CD4-positive, CD25-positive, alpha-beta regulatory T cell (primary cell): Measurements from ENCODE around the gene PHF12. TPM values are rescaled to one million over a fixed set of nuclear protein-coding genes. Genes with fewer than 3 reads are reported as not detected.

ENCODE experiments used
- ATAC-seq, 2 donors: fragments of 150-1000 bp; cut with Tn5 transposase; one replicate each; pipeline ENCODE4 v1.10.0; 2021; ENCODE audit warnings: low read depth in 2 of 2, moderate number of reproducible peaks in 2 of 2, moderate library complexity in 1 of 2
- DNase-seq, 3 donors: peaks; one replicate each; pipeline versions ENCODE4 v3.0.0 to v3.0.0-alpha.2; 2012 to 2022; ENCODE audit warnings: mixed read lengths in 1 of 3
- H3K27ac ChIP-seq: one replicate; pipeline ENCODE4 v1.7.0; 2013; ENCODE audit warnings: mild to moderate bottlenecking, low read length; ENCODE audit not compliant: insufficient read depth, poor library complexity, severe bottlenecking
- H3K27me3 ChIP-seq: one replicate; pipeline ENCODE4 v1.7.0; 2013; ENCODE audit warnings: low read length; ENCODE audit not compliant: control insufficient read depth, insufficient read depth
- H3K36me3 ChIP-seq: one replicate; pipeline ENCODE4 v1.7.0; 2013; ENCODE audit warnings: mild to moderate bottlenecking, low read length, moderate library complexity; ENCODE audit not compliant: control insufficient read depth, insufficient read depth
- H3K4me1 ChIP-seq: 2 replicates; pipeline ENCODE4 v1.7.0; 2013; ENCODE audit warnings: mild to moderate bottlenecking, low read length; ENCODE audit not compliant: insufficient read depth, control insufficient read depth, poor library complexity, severe bottlenecking
- H3K4me3 ChIP-seq: one replicate; pipeline ENCODE4 v1.7.0; 2013; ENCODE audit warnings: low read depth, mild to moderate bottlenecking, low read length, moderate library complexity
- H3K9me3 ChIP-seq, 2 experiments: 1 replicate in 1 of 2; 2 replicates in 1 of 2; pipeline ENCODE4 v1.7.0; 2013; ENCODE audit warnings: low read length in 2 of 2, mild to moderate bottlenecking in 1 of 2, moderate library complexity in 1 of 2; ENCODE audit not compliant: control insufficient read depth in 2 of 2
- H3K27ac Mint-ChIP-seq, 3 donors: one replicate each; pipeline ENCODE4 v1.8.0; 2020 to 2022; ENCODE audit warnings: mild to moderate bottlenecking in 3 of 3, mixed read lengths in 3 of 3, moderate library complexity in 2 of 3
- H3K27me3 Mint-ChIP-seq: one replicate; pipeline ENCODE4 v1.8.0; 2022; ENCODE audit warnings: mild to moderate bottlenecking, mixed read lengths
- H3K36me3 Mint-ChIP-seq: one replicate; pipeline ENCODE4 v1.8.0; 2020; ENCODE audit warnings: mixed read lengths
- H3K4me1 Mint-ChIP-seq, 4 donors: one replicate each; pipeline ENCODE4 v1.8.0; 2020 to 2022; ENCODE audit warnings: mixed read lengths in 4 of 4, mild to moderate bottlenecking in 1 of 4
- H3K4me3 Mint-ChIP-seq, 4 donors: one replicate each; pipeline ENCODE4 v1.8.0; 2020 to 2022; ENCODE audit warnings: mild to moderate bottlenecking in 4 of 4, mixed read lengths in 4 of 4, moderate library complexity in 3 of 4
- H3K9me3 Mint-ChIP-seq, 7 donors: one replicate each; pipeline ENCODE4 v1.8.0; 2020 to 2022; ENCODE audit warnings: mixed read lengths in 7 of 7, mild to moderate bottlenecking in 3 of 7, moderate library complexity in 2 of 7
- polyA plus RNA-seq, 4 donors: library from polyadenylated mRNA; unstranded; fragments of 300-500 nt; fragmentation: Illumina TruSeq; gene quantifications; one replicate each; pipeline ENCODE4 v1.2.3, GENCODE V29; 2021
- total RNA-seq: library from RNA; stranded (reverse); gene quantifications from one replicate; pipeline ENCODE4 v1.2.3, GENCODE V29; 2022

Gene PHF12
- total and polyA plus RNA-seq, 5 donors from 2014 or later = 5.4 to 200 (median 6.2) TPM

DNA sequence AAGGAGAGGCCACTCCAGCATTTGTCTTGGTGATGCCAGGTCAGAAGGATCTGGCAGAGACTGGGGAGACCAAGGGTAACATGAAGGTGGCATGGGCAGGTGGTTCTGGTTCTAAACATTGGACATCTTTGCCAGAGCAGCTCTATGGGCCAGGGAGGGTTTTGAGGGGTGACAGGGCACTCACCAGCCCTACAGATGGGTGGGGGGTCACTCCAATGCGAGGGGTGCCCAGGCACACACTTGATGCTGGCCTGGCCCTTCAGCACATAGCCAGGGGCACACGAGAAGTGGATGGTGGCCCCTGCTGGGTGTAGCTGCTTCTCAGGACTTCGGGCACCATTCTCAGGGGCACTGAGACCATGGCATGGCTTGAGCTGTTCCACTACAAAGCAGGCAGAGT, 5.5 kb upstream of the PHF12 start:
- no peak overlapping the region for H3K4me3 ChIP-seq
- peaks cover 16% of the 10 kb centered on the region for H3K4me1 ChIP-seq
- no peaks in the 10 kb centered on the region for H3K9me3 ChIP-seq
- Mint-ChIP-seq H3K27me3 (no peaks in the 10 kb centered on the region), H3K4me3 (no peak overlapping the region), H3K36me3 (no peaks in the 10 kb centered on the region), H3K9me3 (no peaks in the 10 kb centered on the region), H3K27ac (peak overlapping the region in 1 of 3 donors; percentile 35), H3K4me1 (peaks cover 0 to 5% (median 2%) of the 10 kb centered on the region in 4 donors)
- no peak overlapping the region for H3K27ac ChIP-seq
- no peak for ATAC-seq
- no peak for DNase-seq
- H3K27me3 ChIP-seq = no peaks in the 10 kb centered on the region
- H3K36me3 ChIP-seq = no peaks in the 10 kb centered on the region

DNA sequence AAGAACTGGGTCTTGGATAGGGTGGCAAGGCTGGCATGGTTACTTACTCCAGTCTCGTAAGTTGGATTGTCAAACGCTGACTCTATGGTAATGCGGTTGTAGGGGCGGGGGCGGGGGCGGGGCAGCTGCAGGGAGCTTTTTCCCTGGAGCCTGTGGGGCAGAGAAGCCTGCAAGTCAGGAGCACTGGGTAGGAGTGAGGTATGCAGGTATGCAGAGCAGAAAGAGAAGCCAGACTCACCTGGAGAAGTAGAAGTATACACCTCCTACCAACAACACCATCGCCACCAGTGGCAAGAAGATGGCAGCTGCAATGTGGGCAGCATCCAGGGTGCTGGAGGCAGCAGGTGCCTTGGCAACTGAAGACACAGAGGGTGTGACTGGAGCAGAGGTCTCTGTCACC, 4.8 kb upstream of the PHF12 start:
- Mint-ChIP-seq H3K36me3 (no peaks in the 10 kb centered on the region), H3K27me3 (no peaks in the 10 kb centered on the region), H3K9me3 (no peaks in the 10 kb centered on the region), H3K4me1 (peaks cover 0 to 5% (median 2%) of the 10 kb centered on the region in 4 donors), H3K4me3 (no peak overlapping the region), H3K27ac (no peak overlapping the region)
- Histone ChIP-seq H3K9me3 (no peaks in the 10 kb centered on the region), H3K27ac (no peak overlapping the region), H3K4me1 (peaks cover 18% of the 10 kb centered on the region), H3K36me3 (no peaks in the 10 kb centered on the region), H3K27me3 (no peaks in the 10 kb centered on the region), H3K4me3 (no peak overlapping the region)
- DNase-seq (no peak), ATAC-seq (no peak)

- ATAC-seq = no peak
- Histone ChIP-seq H3K9me3 (no peaks in the 10 kb centered on the region), H3K36me3 (no peaks in the 10 kb centered on the region), H3K27me3 (no peaks in the 10 kb centered on the region), H3K4me3 (no peak overlapping the region), H3K27ac (no peak overlapping the region), H3K4me1 (peaks cover 18% of the 10 kb centered on the region)
- Mint-ChIP-seq H3K27ac (no peak overlapping the region), H3K4me3 (no peak overlapping the region), H3K9me3 (no peaks in the 10 kb centered on the region), H3K4me1 (peaks cover 0 to 5% (median 2%) of the 10 kb centered on the region in 4 donors), H3K36me3 (no peaks in the 10 kb centered on the region), H3K27me3 (no peaks in the 10 kb centered on the region)
- no peak for DNase-seq
Measured at GRCh38 chr17:28955408-28955807, 4.1 kb upstream of the PHF12 start.

GRCh38 chr17:28954886-28955285, 3.6 kb upstream of the PHF12 start:
- no peaks in the 10 kb centered on the region for H3K9me3 ChIP-seq
- no peak overlapping the region for H3K4me3 ChIP-seq
- H3K4me1 ChIP-seq = peaks cover 18% of the 10 kb centered on the region
- DNase-seq (no peak), ATAC-seq (no peak)
- no peak overlapping the region for H3K27ac ChIP-seq
- Mint-ChIP-seq H3K4me1 (peaks cover 0 to 5% (median 2%) of the 10 kb centered on the region in 4 donors), H3K36me3 (no peaks in the 10 kb centered on the region), H3K9me3 (no peaks in the 10 kb centered on the region), H3K27ac (peak overlapping the region in 1 of 3 donors; percentile 20), H3K4me3 (no peak overlapping the region), H3K27me3 (no peaks in the 10 kb centered on the region)
- no peaks in the 10 kb centered on the region for H3K27me3 ChIP-seq
- no peaks in the 10 kb centered on the region for H3K36me3 ChIP-seq

GRCh38 chr17:28953444-28954118, 2.3 kb upstream of the PHF12 start:
- H3K4me3 ChIP-seq = no peak overlapping the region
- H3K9me3 Mint-ChIP-seq = no peaks in the 10 kb centered on the region
- H3K36me3 ChIP-seq = no peaks in the 10 kb centered on the region
- H3K4me3 Mint-ChIP-seq = peak overlapping the region in 2 of 4 donors; percentile 43 to 59
- H3K27ac ChIP-seq = peak overlapping the region; percentile 95
- H3K9me3 ChIP-seq = no peaks in the 10 kb centered on the region
- H3K27ac Mint-ChIP-seq = peak overlapping the region in 1 of 3 donors; percentile 48
- peaks cover 23% of the 10 kb centered on the region for H3K4me1 ChIP-seq
- H3K27me3 ChIP-seq = no peaks in the 10 kb centered on the region
- no peaks in the 10 kb centered on the region for H3K27me3 Mint-ChIP-seq
- no peaks in the 10 kb centered on the region for H3K36me3 Mint-ChIP-seq
- no peak for ATAC-seq
- peak; percentile 31 to 60 (median 41) for DNase-seq
- H3K4me1 Mint-ChIP-seq = peaks cover 0 to 6% (median 4%) of the 10 kb centered on the region in 4 donors

DNA sequence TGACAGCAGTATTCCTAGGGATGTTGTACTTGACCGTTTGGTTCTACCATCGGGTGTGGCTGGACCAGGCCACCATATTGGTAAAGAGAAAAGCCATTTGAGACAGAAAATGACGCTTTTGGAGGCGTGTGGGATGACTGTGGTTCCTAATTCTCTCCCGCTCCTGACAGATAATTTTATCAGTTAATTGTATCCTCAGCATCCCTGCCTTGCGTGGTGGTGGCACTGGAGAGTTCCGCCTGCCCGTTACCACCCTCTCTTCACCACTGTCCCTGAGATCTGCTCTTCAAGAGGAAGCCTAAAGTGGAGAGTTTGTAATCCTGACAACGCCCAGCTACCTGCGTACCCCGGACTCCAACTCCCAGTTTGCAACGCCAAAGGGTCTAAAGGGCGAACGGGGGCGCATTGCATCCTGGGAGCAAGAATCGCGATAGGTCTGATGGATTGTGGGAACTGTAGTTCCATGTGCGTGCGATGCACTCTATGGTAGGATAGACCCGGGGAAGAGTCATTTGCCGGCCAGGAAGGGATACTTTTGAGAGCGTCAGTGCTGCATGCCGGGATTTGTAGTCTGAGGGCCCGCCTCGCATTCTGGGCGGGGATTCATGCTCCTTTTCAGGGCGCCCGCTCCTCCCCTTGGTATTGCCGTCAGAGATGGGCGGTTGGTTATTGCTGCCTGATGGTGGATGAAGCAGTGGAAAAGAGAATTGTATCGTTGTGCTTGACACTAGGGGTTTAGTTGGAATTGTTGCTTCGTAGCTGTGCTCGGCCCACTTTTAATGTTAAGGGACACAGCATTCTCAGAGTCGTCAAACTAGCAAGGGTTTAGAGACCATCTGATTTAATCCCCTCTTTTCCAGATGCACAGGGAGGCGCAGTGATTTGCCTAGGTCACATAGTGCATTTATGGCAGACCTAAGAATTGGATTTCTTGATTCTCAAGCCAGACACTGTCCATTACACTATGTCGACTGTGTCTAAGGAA, 965 bp upstream of the PHF12 start:
- Mint-ChIP-seq H3K36me3 (peaks cover 6% of the 10 kb centered on the region), H3K27me3 (no peaks in the 10 kb centered on the region), H3K27ac (no peak overlapping the region), H3K4me1 (peaks cover 3 to 19% (median 15%) of the 10 kb centered on the region in 4 donors), H3K9me3 (no peaks in the 10 kb centered on the region), H3K4me3 (no peak overlapping the region)
- no peaks in the 10 kb centered on the region for H3K36me3 ChIP-seq
- ATAC-seq (peak; percentile 79 to 84), DNase-seq (peak; percentile 95 to 99 (median 98))
- H3K9me3 ChIP-seq = no peaks in the 10 kb centered on the region
- peak overlapping the region; percentile 93 for H3K4me3 ChIP-seq
- no peaks in the 10 kb centered on the region for H3K27me3 ChIP-seq
- peak overlapping the region; percentile 95 for H3K27ac ChIP-seq
- H3K4me1 ChIP-seq = peaks cover 36% of the 10 kb centered on the region

DNA sequence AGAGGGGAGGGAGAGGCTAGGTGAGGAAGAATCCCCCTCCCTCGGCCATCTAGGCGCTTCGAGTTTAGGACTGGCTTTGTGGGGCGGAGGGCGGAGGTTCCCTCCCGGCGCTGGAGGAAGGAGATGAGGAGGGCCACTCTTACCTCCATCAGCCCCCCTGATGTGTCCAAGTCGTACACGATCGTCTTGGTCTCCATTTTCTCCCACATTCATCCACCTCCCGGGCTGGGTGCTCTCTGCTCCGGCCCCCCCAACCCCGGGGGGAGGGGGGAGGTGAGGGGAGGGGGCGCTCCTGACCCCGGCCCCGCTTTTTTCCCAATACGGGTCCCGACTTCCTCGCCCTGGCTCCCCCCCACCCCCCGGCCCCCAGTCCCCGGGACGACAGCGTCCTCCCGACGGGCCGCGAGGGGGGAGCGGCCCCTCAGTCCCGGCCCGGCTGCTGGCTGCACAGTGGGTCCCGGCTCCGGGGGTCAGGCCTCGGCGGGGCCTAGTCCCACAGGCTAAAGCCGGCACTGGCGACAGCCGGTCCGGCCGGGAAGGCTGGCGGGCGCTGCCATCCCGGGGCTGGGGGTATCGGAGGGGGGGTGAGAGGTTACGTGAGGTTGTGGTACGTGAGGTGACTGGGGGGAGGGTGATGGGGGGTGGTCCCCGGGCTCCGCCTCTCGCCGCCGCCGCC, 428 bp downstream of the PHF12 start:
- H3K27me3 Mint-ChIP-seq = no peaks in the 10 kb centered on the region
- peaks cover 50% of the 10 kb centered on the region for H3K4me1 ChIP-seq
- peaks cover 7 to 30% (median 27%) of the 10 kb centered on the region in 4 donors for H3K4me1 Mint-ChIP-seq
- no peaks in the 10 kb centered on the region for H3K36me3 ChIP-seq
- H3K4me3 ChIP-seq = peak overlapping the region; percentile 80
- H3K9me3 Mint-ChIP-seq = no peaks in the 10 kb centered on the region
- peak overlapping the region; percentile 95 to 96 (median 96) for H3K27ac Mint-ChIP-seq
- H3K27ac ChIP-seq = peak overlapping the region; percentile 92
- H3K27me3 ChIP-seq = no peaks in the 10 kb centered on the region
- no peak for DNase-seq
- H3K9me3 ChIP-seq = no peaks in the 10 kb centered on the region
- peak overlapping the region; percentile 94 to 96 (median 96) for H3K4me3 Mint-ChIP-seq
- no peak for ATAC-seq
- H3K36me3 Mint-ChIP-seq = peaks cover 10% of the 10 kb centered on the region
